ENCODE results near the gene KRT34.
"Not testable (repeated sequence)": the region's sequence is repeated elsewhere in the genome, so short reads cannot be mapped to it uniquely, and the experiment has no call there.

The KRT34 gene

GRCh38 chr17:41381943-41382342 is at the start of gene KRT34:
KRT34 (minus strand) TSS chr17:41382306; CDS start chr17:41382246, 60 bp downstream.
- H3K4me3 Mint-ChIP-seq, H3K36me3 Mint-ChIP-seq, H3K27me3 Mint-ChIP-seq, H3K9me3 Mint-ChIP-seq, H3K27ac Mint-ChIP-seq: not testable (repeated sequence)
- H3K4me1 Mint-ChIP-seq = peaks cover 21% of the 10 kb centered on the region

GRCh38 chr17:41430376-41430775 is 48.3 kb upstream of the KRT34 start:
- H3K27ac Mint-ChIP-seq, H3K9me3 Mint-ChIP-seq, H3K4me3 Mint-ChIP-seq, H3K27me3 Mint-ChIP-seq, H3K4me1 Mint-ChIP-seq, H3K36me3 Mint-ChIP-seq: not testable (repeated sequence)

- peaks cover 4% of the 10 kb centered on the region for H3K4me1 Mint-ChIP-seq
- H3K36me3 Mint-ChIP-seq = no peaks in the 10 kb centered on the region
- H3K4me3 Mint-ChIP-seq = no peak overlapping the region
- H3K27ac Mint-ChIP-seq = no peak overlapping the region
- no peaks in the 10 kb centered on the region for H3K9me3 Mint-ChIP-seq
- H3K27me3 Mint-ChIP-seq = peaks cover 3% of the 10 kb centered on the region
Observed at GRCh38 chr17:41429667-41430066, 47.6 kb upstream of the KRT34 start.

- H3K9me3 Mint-ChIP-seq = no peaks in the 10 kb centered on the region
- no peaks in the 10 kb centered on the region for H3K4me1 Mint-ChIP-seq
- no peak overlapping the region for H3K27ac Mint-ChIP-seq
- H3K4me3 Mint-ChIP-seq = no peak overlapping the region
- peaks cover 3% of the 10 kb centered on the region for H3K27me3 Mint-ChIP-seq
- H3K36me3 Mint-ChIP-seq = no peaks in the 10 kb centered on the region
Observed at GRCh38 chr17:41428591-41429291, 46.6 kb upstream of the KRT34 start.

GRCh38 chr17:41424111-41424635 is 42.1 kb upstream of the KRT34 start, which contains the start of gene KRT37:
KRT37 (minus strand) TSS chr17:41424585; CDS start chr17:41424523, 62 bp downstream.
- Mint-ChIP-seq H3K36me3 (no peaks in the 10 kb centered on the region), H3K9me3 (no peaks in the 10 kb centered on the region), H3K27me3 (no peaks in the 10 kb centered on the region), H3K4me1 (no peaks in the 10 kb centered on the region), H3K27ac (no peak within 1 kb of the TSS), H3K4me3 (no peak within 1 kb of the TSS)

- H3K9me3 Mint-ChIP-seq, H3K36me3 Mint-ChIP-seq, H3K4me3 Mint-ChIP-seq, H3K27me3 Mint-ChIP-seq, H3K4me1 Mint-ChIP-seq, H3K27ac Mint-ChIP-seq: not testable (repeated sequence)
Observed at GRCh38 chr17:41422586-41422985, 40.5 kb upstream of the KRT34 start.

- H3K9me3 Mint-ChIP-seq = no peaks in the 10 kb centered on the region
- no peaks in the 10 kb centered on the region for H3K27me3 Mint-ChIP-seq
- H3K27ac Mint-ChIP-seq = no peak overlapping the region
- H3K4me3 Mint-ChIP-seq = no peak overlapping the region
- peaks cover 4% of the 10 kb centered on the region for H3K4me1 Mint-ChIP-seq
- H3K36me3 Mint-ChIP-seq = no peaks in the 10 kb centered on the region
Observed at GRCh38 chr17:41421617-41422016, 39.5 kb upstream of the KRT34 start.

- no peaks in the 10 kb centered on the region for H3K27me3 Mint-ChIP-seq
- H3K4me3 Mint-ChIP-seq = no peak overlapping the region
- no peak overlapping the region for H3K27ac Mint-ChIP-seq
- no peaks in the 10 kb centered on the region for H3K36me3 Mint-ChIP-seq
- no peaks in the 10 kb centered on the region for H3K9me3 Mint-ChIP-seq
- H3K4me1 Mint-ChIP-seq = peaks cover 4% of the 10 kb centered on the region
Observed at GRCh38 chr17:41421116-41421515, 39.0 kb upstream of the KRT34 start.

GRCh38 chr17:41420134-41420533 is 38.0 kb upstream of the KRT34 start:
- Mint-ChIP-seq H3K4me3 (no peak overlapping the region), H3K9me3 (no peaks in the 10 kb centered on the region), H3K36me3 (no peaks in the 10 kb centered on the region), H3K27ac (no peak overlapping the region), H3K27me3 (no peaks in the 10 kb centered on the region), H3K4me1 (peaks cover 4% of the 10 kb centered on the region)

- H3K27ac Mint-ChIP-seq = no peak overlapping the region
- peaks cover 4% of the 10 kb centered on the region for H3K4me1 Mint-ChIP-seq
- no peaks in the 10 kb centered on the region for H3K27me3 Mint-ChIP-seq
- no peak overlapping the region for H3K4me3 Mint-ChIP-seq
- no peaks in the 10 kb centered on the region for H3K36me3 Mint-ChIP-seq
- H3K9me3 Mint-ChIP-seq = no peaks in the 10 kb centered on the region
Observed at GRCh38 chr17:41419716-41420115, 37.6 kb upstream of the KRT34 start.

GRCh38 chr17:41418116-41418860 is 36.2 kb upstream of the KRT34 start:
- H3K27ac Mint-ChIP-seq = no peak overlapping the region
- no peaks in the 10 kb centered on the region for H3K9me3 Mint-ChIP-seq
- no peaks in the 10 kb centered on the region for H3K36me3 Mint-ChIP-seq
- H3K4me3 Mint-ChIP-seq = no peak overlapping the region
- H3K4me1 Mint-ChIP-seq = peaks cover 4% of the 10 kb centered on the region
- no peaks in the 10 kb centered on the region for H3K27me3 Mint-ChIP-seq

GRCh38 chr17:41417576-41418015 is 35.5 kb upstream of the KRT34 start:
- Mint-ChIP-seq H3K9me3 (no peaks in the 10 kb centered on the region), H3K36me3 (no peaks in the 10 kb centered on the region), H3K4me3 (no peak overlapping the region), H3K4me1 (peaks cover 4% of the 10 kb centered on the region), H3K27me3 (no peaks in the 10 kb centered on the region), H3K27ac (peak overlapping the region; percentile 9)

GRCh38 chr17:41417127-41417526 is 35.0 kb upstream of the KRT34 start:
- Mint-ChIP-seq H3K27me3 (no peaks in the 10 kb centered on the region), H3K9me3 (no peaks in the 10 kb centered on the region), H3K4me1 (peaks cover 4% of the 10 kb centered on the region), H3K27ac (no peak overlapping the region), H3K4me3 (no peak overlapping the region), H3K36me3 (no peaks in the 10 kb centered on the region)

- Mint-ChIP-seq H3K27me3 (no peaks in the 10 kb centered on the region), H3K27ac (no peak overlapping the region), H3K4me1 (peaks cover 4% of the 10 kb centered on the region), H3K9me3 (no peaks in the 10 kb centered on the region), H3K4me3 (no peak overlapping the region), H3K36me3 (no peaks in the 10 kb centered on the region)
Observed at GRCh38 chr17:41416479-41416878, 34.4 kb upstream of the KRT34 start.

- H3K9me3 Mint-ChIP-seq = no peaks in the 10 kb centered on the region
- no peaks in the 10 kb centered on the region for H3K36me3 Mint-ChIP-seq
- H3K27ac Mint-ChIP-seq = no peak overlapping the region
- peaks cover 4% of the 10 kb centered on the region for H3K4me1 Mint-ChIP-seq
- no peaks in the 10 kb centered on the region for H3K27me3 Mint-ChIP-seq
- H3K4me3 Mint-ChIP-seq = no peak overlapping the region
Observed at GRCh38 chr17:41415833-41416335, 33.8 kb upstream of the KRT34 start.

GRCh38 chr17:41415411-41415810 is 33.3 kb upstream of the KRT34 start:
- Mint-ChIP-seq H3K36me3 (no peaks in the 10 kb centered on the region), H3K27me3 (no peaks in the 10 kb centered on the region), H3K4me3 (no peak overlapping the region), H3K4me1 (peaks cover 4% of the 10 kb centered on the region), H3K27ac (no peak overlapping the region), H3K9me3 (no peaks in the 10 kb centered on the region)

Measured in activated naive CD4-positive, alpha-beta T cell treated with anti-CD3 and anti-CD28 coated beads, Interleukin-2, amount 50 U/mL, for 24 hours (primary cell).